ENCODE data around the gene CLCN6.

Gene CLCN6
- 14.1 to 22.1 (median 20.7) reads per million in 4 donors for total RNA-seq

DNA sequence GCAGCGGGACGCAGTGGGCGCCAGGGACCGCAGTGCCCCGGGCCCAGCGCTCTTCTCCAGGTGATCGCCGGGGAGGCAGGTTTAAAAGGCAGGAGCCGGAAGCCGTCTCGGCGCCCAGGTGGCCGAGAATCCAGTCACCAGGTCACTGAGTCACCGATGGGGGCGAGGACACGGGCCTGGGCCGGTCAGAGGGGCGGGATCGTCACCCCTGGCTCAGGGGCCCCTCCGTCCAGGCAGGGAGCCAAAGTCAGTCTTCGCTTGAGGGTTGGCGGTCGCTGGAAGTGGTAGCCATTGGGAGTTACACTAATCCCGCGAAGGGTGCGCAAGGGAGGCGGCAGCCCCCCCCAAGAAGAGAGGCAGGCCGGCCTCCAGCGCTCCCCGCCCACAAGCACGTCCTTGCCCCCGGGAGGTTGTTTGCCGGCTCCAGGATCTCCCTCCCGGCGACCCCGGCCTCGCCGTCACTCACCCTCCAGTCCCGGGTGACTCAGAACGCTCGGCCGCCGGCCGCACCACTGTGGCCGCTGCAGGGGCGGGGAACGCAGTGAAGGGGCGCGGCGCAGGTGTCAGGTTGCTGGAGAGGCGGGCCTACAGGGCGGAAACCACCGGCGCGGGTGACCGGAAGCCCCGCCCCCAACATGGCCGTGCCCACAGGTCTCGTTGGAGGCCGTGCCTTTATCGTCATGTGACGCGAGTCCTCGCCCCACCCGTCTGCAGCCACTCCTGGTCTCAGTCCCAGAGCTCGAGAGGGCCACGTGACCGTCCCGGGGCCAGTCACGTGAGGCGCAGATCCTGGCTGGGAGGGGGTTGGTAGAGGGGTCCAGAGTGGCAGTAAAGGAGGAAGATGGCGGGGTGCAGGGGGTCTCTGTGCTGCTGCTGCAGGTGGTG lies at the start of gene CLCN6, which contains the start of gene MTHFR:
TSS of gene CLCN6 (plus strand) at position 770 of the 885 bp plus-strand sequence. CDS start at position 842, 72 bp downstream.
TSS of gene MTHFR (minus strand) at position 543 of the 885 bp plus-strand sequence. CDS start 2,848 bp downstream, outside the sequence.
- peak; percentile 98 to 99 (median 98) for DNase-seq

GRCh38 chr1:11757047-11757446 lies 48.9 kb upstream of the CLCN6 start:
- no peak for DNase-seq

DNA sequence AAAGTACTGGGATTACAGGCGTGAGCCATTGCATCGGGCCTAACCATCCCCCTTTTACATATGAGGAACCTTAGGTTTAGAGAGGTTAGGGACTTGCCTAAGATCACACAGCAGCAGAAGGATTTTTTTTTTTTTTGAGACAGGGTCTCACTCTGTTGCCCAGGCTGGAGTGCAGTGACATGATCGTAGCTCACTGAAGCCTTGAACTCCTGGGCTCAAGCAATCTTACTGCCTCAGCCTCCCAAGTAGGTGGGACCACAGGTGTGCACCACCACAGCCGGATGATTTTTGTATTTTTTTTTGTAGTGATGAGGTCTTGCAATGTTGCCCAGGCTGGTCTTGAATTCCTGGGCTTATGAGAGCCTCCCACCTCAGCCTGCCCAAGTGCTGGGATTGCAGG lies 46.2 kb upstream of the CLCN6 start:
- no peak for DNase-seq

- no peak for DNase-seq
Observed at GRCh38 chr1:11761285-11761684, 44.7 kb upstream of the CLCN6 start.

- DNase-seq = peak in 2 of 5 donors; percentile 14 to 18
Observed at GRCh38 chr1:11761988-11762406, 44.0 kb upstream of the CLCN6 start, which contains the start of gene C1orf167. TSS of gene C1orf167 (plus strand) at chr1:11762193. CDS start at chr1:11764401, 2,208 bp downstream.

DNA sequence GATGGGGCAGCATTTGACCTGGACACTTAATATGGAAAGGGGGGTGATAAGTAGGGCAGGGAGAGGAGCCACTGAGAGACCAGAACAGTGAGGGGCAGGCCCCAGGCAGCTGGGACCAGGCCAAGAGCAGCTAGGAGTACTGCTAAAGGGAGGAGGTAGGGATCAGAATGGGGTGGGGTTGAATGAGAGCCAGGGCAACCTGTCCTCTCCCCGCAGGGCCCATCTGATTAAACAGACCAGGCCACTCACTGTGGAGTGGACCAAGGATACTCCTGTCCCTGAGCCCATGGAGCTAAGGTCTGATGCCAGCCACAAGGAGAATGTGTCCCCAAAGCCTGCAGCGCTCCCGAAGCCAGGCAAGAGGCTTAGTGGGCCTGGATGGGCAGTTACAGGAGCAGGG lies 41.9 kb upstream of the CLCN6 start:
- DNase-seq = no peak

GRCh38 chr1:11764519-11764918 lies 41.5 kb upstream of the CLCN6 start:
- DNase-seq = no peak

- DNase-seq = no peak
Observed at GRCh38 chr1:11765661-11766428, 40.1 kb upstream of the CLCN6 start.

DNA sequence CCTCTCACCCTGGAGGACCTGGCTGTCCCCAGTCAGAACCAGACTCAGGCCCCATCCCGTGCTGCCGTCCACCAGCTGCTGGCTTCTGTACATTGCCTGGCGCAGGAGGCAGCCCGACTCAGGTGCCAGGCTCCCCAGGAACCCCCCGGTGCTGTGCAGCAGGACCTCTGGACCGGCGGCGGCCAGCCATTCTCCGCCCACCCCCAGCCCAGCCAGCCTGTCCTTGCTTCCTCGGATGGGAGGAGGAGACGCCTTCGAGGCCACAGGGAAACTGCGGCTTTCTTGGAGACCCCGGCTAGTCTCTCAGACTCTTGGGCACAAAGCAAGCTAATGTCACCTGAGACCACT lies 39.6 kb upstream of the CLCN6 start:
- DNase-seq = no peak

DNA sequence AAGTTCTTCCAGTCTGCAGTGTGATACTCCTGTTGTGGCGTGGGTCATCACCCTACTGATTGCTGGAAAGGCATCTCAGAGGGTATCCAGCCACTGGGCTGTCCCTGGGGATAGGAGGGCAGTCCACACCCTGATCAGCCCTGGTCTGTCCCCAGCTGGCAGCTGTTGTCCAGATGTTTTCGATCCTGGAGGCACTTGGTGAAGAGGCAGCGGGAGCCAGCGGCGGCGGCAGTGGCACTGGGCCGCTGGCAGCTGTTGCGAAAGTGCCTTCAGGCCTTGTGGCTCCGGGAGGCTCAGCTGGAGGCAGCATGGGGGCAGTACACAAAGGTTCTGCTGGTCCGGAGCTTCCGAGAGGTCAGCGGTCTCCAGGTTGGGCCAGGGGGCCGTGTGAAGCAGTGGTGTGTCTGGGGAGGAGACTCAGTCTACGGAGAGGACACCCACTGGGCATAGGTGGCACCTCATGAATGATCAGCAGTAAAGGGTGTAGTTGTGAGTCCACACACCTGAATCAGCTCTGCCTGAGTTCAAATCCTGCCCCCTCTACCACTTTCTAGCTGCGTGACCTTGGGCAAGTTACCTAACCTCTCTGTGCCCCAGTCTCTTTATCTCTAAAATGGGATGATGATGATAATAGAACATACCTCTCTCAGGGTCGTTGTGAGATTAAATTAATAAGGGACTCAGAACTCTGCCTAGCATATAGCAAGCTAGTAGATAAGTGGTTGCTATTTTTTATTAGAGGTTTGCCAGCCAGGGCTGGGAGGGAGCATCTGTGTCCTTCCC lies 37.9 kb upstream of the CLCN6 start:
- no peak for DNase-seq

DNA sequence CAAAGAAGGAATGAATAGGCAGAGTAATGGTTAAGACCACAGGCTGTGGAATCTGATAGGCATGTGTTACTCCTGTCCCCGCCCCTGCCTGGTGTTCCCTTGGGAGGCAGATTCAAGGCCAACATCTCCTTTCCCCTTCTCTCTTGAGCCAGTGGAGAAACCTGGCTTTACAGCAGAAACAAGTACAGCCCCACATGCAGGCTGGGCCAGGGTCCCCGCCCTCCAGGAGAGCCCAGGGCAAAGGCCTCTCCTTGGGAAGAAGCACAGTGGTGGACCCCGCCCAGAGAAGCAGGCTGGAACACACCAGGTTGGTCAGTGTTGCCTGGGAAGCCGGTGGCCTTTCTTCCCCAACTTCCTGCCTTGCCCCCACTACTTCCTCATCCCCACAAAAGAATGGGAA lies 37.2 kb upstream of the CLCN6 start:
- no peak for DNase-seq

GRCh38 chr1:11769274-11769673 lies 36.7 kb upstream of the CLCN6 start:
- DNase-seq = no peak

- no peak for DNase-seq
Observed at GRCh38 chr1:11770011-11770410, 36.0 kb upstream of the CLCN6 start.

DNA sequence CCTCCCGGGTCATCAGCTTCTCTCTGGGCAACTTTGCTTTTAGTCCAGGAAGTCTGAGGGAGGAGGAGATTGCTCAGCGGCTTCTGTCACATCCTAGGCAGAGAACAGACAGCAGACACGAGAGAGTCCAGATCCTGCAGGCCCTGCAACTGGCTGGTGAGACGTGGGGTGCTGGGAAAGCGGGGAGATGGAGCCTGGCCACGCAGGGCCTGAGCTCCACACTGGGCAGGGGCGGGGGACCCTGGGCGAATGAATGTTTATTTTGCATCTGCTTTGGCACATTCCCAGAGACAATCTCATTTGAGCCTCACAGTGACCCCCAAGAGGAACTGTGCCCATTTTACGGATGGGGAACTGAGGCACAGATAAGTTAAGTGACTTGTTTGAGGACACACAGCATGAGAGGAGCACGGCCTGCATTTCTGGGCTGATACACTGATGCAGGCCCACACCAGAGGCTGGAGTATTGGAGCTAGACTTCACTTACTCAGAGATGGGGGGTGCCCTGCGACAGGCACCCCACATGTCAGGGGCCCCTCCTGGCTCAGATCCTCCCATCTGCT lies 34.4 kb upstream of the CLCN6 start:
- DNase-seq = no peak

- DNase-seq = no peak
Observed at GRCh38 chr1:11772458-11772857, 33.5 kb upstream of the CLCN6 start.

DNA sequence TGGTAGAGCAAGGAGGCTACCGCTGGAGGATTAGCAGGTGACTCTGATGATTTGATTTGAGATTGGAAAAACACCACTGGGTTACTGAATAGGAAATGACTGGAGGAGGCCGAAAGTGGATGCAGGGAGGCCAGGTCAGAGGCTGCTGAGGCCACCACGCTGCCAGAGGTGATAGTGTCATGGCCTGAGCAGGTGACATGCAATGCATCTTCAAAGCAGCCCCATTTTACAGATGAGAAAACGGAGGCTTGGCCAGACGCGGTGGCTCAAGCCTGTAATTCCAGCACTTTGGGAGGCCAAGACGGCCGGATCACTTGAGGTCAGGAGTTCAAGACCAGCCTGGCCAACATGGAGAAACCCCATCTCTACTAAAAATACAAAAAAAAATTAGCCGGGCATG lies 31.2 kb upstream of the CLCN6 start:
- no peak for DNase-seq

DNA sequence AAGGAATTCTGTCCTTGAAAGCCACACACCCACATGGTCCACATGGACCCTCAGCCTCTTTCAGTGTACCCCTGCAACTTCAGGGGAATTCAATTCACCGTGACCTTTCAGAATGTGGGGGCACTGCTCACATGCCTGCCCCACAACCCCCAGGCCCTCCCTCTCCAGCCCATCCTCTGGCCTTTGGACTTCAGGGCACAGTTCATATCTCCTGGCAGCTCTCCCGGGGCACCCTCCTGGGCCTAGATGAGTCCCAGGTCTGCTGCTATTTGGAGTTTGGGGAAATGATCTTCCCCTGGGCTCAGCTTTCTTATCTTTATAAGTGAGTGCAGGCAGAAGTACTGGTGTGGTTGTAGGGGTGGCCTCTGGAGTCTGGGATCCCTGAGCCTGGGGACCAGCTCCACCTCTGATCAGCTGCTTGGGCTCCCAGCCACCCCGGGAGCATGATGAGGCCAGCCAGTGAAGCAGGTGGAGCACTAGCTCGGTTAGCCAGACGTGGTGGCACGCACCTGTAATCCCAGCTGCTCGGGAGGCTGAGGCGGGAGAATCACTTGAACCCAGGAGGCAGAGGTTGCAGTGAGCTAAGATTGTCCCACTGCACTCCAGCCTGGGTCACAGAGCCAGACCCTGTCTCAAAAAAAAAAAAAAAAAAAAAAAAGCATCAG lies 28.2 kb upstream of the CLCN6 start:
- DNase-seq = no peak

DNA sequence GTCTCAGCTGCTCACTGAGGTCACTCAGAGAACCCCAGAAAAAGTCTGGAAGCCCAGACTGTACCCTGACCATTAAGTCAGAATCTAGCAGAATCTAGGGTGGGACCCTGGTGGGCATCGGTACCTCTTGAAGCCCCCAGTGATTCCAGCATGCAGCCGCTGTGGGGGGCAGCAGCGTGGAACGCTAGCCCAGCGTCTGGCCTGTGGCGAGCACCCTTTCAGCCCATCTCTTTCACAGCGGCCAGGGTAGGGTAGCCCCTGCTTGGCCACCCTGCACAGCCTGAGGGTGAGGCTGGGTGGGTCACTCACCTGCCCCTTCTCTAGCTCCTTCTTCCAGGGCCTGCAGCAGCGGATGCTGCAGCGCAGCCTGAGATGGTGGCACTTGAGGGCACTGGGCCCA lies 27.7 kb upstream of the CLCN6 start:
- no peak for DNase-seq

DNA sequence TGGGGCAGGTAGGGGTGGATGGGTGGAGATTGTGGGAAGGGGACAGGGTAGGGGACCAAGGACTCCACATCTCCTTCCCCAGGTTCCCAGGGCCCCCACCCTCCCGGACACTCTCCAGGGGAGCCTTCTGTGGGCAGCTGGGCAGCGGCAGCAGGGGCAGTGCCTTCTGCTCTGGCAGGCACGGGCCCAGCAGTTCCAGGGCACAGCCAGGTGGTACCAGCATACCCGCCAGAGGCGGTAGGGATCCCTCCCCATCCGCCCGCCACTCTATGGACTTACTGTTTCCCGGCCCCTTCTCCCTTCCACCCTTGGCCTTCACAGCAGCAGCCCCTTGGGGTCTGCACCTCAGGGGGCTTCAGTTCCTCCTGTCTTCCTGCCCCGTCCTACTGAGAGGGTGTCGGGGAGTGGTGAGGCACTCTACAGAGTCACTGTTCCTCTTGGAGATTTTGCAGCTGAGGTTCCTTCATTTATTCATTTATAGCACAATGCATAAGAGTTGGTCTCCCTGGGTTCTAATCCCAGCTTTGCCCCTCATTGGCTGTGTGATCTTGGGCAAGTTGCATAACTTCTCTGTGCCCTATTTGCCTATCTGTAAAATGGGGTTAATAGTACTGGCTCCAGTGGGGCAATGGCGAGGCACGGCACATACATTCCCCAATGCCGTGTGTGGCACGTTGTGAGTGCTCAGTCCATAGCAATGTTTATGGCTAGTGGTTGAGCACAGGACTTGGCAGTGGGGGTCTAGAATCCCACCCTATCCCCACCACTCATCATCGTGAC lies 27.0 kb upstream of the CLCN6 start:
- DNase-seq = no peak

GRCh38 chr1:11779715-11780379 lies 26.1 kb upstream of the CLCN6 start:
- no peak for DNase-seq
